Superior temporal gyrus (tissue), 1 donor: ENCODE data around the gene CXCR2.
A peak's percentile ranks its signal among the peaks of the same experiment; 100 is the strongest.
"Not testable (repeated sequence)": the region's sequence is repeated elsewhere in the genome, so short reads cannot be mapped to it uniquely, and the experiment has no call there.

Source experiments
- DNase-seq: peaks from one replicate; pipeline ENCODE4 v3.0.0-alpha.2; 2016; ENCODE audit errors: extremely low spot score

Gene CXCR2

DNA sequence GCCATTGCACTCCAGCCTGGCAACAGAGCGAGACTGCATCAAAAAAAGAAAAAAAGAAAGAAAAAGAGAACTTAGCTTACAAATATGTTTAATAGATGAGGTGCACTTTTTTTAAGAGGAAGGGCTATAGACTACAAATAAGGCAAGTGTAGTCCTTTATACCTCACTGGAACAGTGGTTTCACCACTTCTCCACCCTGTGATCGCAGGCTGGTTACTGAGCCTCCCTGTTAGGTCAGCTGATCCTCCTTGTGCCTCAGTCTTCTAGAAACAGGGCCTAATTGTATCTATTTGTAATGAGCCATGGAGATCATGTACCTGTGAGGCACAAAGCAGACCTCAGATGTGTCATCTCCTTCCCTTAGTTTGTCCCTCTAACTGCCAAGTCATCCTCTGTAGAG is 4.5 kb downstream of the CXCR2 start:
- no peak for DNase-seq

- DNase-seq = no peak
Measured at GRCh38 chr2:218130822-218131221, 5.0 kb downstream of the CXCR2 start.

DNA sequence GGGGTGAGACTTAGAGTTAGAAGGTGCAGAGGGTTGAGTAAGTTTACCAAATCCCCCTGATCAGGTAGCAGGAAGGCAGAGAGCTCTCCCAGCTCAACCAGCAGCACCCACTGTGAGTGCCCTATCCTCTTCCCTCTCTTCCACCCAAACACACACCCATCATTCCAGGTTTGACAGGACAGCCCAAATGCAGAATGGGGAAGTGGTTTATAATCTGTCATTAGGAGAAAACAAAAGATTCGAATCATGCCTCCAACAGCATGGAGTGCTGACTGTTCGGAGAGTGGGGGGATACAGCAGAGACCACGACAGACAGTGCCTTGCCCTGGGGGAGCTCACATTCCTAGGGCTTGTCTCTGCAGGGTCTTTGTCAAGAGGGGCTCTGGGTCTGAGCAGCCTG is 11.7 kb downstream of the CXCR2 start:
- no peak for DNase-seq

DNA sequence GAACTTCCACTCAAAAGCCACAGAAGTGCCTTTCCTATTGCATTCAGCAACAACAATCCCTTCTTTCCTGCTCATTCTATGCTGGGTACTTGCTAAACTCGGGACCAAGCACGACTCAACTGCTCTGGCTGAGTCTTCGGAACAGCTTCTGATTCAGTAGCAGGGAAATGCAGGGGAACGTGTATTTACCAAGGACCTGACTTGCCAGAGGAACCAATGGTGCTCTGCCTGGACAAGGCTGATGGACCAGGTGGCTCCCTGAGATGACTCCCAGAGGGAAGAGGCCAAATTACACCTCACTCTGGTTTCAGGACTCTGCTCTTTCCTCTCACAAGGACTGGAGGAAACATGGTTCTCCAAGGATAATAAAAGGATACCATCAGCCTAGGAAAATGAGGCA is 12.2 kb downstream of the CXCR2 start:
- DNase-seq = no peak

DNA sequence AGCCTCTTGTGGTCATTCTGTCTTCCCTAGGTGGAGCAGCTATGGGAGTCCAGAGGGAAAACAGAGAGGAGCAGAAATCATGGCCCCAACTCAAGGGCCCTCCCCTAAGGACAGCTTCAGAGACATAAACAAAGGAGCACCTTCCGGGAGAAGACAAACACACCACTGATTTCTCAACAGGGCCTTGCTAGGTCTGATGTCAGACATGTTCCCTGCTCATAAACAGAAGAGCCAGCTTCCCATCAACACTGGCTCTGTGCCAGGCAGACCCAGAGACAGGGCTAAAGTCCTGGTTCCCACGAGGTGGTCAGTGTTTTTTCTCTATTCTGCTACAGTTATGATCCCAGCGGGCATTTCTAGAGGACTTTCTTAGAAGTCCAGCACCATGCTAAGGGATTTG is 19.3 kb downstream of the CXCR2 start:
- DNase-seq = no peak

- DNase-seq = no peak
Measured at GRCh38 chr2:218146056-218146455, 20.2 kb downstream of the CXCR2 start.

GRCh38 chr2:218149098-218149497 is 23.3 kb downstream of the CXCR2 start:
- DNase-seq = no peak

DNA sequence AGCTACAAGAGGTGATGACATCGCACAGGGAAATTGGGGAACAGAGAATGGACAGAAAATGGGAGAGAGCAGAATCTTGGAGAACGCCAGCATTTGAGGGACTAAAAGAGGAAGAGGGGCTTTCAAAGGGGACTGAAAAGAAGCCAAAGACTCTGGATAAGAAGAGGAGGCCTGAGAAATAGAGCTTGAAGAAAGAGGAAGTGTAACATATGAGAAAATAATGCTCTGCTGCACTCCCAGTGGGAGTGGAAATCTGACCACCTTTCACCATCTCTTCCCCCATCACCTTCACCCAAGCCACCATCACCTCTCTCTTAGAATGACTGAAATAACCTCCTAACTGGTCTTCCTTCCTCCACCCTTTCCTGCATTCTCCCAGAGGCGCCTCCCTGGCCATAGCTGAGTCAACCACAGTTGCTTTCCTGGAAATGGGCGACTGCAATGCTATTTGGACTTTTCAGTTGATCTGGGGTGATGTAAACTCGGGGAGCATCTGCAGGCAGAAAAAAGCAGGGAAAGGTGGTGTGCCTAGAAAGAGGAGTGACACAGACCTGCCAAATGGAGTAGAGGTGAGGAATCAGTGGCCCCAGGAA is 24.1 kb downstream of the CXCR2 start:
- no peak for DNase-seq

GRCh38 chr2:218152172-218152571 is 26.3 kb downstream of the CXCR2 start:
- DNase-seq = no peak

GRCh38 chr2:218152777-218153176 is 26.9 kb downstream of the CXCR2 start:
- DNase-seq = no peak

- no peak for DNase-seq
Measured at GRCh38 chr2:218155953-218156479, 30.2 kb downstream of the CXCR2 start.

- no peak for DNase-seq
Measured at GRCh38 chr2:218161644-218162043, 35.8 kb downstream of the CXCR2 start.

GRCh38 chr2:218162814-218163213 is 37.0 kb downstream of the CXCR2 start:
- no peak for DNase-seq

DNA sequence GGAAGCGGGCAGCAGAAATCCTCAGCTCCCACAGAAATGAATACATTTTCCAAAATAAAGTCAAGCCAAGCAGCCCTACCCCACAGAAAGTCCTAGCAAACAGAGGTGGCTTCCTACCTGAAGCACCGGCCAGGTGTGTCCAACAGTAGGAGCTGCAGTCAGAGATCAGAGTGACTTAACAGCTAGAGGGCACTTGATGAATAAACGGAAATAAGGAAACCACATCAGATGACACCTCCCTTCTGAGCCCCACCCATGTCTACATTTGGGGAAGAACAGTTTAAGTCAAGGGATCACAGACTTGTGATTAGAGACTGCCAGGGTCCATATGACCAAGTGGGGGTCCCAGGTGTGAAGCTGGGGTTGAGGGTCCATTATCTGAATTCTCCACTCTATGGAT is 41.0 kb downstream of the CXCR2 start, which contains the start of gene CXCR1:
Gene CXCR1 (minus strand): TSS at position 172 of the 400 bp plus-strand sequence. CDS start 1,751 bp downstream, outside the sequence.
- DNase-seq = no peak

DNA sequence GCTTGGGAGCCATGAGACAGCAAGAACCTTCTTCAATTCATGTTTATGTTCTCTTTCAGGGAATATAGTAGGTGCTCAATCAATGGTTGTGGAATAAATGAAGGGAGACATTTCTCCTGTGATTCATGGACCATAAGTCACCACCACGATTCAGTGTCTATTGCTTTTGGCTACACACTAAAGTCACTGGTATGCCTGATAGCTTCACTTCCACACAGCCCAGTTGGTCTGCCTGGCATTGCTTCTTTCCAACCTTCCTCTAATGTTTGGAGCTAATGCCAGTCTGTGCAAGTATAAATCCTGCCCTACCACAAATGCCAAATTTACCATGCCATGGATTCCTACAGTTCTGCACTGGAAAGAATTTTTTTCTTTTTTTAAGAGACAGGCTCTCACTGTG is 42.2 kb downstream of the CXCR2 start:
- no peak for DNase-seq

DNA sequence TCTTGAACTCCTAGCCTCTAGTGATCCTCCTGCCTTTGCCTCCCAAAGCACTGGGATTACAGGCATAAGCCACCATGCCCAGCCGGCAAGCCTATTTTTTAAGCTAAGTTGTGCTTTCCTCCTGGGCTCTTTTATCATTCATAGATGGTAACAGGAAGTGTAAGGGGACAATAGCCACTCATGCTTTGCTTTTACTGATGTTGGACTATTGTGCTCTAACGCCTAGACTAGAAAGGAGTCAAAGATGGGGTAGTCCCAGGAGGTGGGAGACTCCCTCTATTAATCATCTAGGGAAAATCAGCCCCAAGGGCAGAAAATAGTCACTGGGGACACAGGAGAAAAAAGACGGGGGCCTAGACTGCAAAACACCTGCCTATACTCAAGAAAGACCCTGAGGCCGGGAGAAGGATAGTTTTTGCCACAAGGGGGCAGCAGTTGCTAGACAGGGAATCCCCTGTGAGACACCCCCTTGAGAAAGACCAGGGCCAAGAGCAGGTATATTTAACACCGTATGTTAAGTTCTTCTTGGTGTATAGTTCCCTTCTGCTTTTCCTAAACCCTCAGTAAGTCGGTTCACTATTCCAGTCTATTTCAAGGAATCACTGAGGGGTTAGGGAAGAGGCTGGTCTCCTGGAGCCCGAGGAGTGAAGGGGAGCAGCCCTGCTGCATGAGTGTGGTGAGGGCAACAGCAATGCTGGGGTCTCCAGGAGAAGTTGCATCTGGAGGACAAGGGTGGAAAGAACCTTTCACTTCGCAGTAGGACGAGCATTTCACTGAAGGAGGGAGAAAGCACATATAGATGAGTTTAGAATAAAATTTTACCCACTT is 43.0 kb downstream of the CXCR2 start:
- DNase-seq = peak; percentile 25

DNA sequence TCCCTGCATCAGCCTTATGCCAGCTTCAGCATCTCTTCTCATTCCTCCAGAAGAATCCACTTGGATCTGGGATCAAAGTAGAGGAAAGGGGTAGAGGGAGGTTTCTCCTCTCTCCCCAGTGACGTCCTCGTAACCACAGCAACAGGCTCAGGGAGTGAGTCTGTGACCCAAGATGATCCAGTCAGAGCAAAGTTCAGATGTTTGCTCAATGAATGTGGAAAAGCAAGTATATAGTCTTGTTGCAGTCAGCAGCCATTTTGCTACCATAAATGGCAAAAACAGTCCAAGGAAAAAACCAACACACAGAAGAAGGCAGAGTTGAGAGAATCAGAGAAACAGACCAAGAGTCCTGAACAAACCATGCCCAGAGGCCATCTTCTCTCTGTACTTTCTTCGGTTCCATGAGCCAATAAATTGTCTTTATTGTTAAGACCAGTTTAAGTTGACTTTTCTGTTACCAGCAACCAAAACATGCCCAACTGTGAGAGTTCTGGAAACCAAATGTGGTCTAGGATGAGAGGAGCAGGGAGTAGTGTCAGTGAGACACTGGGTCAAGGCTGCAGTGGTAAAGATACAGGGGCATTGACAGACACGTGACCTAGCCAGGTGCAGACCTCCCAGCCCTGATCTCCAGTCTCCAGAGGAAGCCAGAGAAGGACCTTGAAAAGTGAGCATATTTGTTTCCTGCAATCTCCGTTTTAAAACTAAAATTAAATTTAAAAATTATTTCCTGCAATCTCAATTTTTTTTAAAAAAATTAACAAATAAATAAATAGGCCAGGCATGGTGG is 44.1 kb downstream of the CXCR2 start:
- no peak for DNase-seq

- not testable (repeated sequence) for DNase-seq
Measured at GRCh38 chr2:218171744-218172143, 45.9 kb downstream of the CXCR2 start.

DNA sequence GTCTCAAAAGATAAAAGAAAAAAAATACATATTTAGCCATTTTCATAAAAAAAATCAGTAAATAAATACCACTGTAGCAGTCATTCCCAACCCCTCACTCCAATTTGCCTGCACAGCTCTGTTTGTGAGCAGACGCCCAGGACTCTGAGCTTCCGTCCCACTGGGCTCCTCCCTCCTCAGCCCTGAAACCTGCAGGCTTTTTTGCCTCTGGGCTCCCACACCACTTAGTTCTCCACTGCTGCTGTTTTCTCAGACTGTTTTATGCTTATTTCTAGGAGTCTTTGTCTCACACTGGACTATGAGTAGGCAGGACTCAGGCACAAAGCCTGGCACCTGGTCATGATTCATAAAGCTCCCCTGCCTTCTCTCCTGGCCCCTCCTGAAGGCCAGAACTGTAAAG is 47.0 kb downstream of the CXCR2 start:
- no peak for DNase-seq

DNA sequence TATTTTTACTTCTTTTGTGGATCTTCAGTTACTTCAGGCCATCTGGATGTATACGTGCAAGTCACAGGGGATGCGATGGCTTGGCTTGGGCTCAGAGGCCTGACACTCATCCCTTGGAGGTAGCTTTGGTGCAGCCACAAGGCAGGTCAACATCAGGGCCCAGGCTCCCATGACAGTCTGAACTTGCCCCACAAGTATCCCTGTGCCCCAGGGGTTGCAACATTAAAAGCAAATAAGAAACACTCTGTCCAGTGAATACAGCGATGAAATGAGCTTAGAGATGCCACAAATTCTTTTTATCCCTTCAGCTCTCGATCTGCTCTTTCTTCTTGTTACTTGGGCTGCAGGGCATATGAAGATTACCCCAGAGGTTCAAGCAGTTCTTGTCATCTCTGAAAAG is 54.0 kb downstream of the CXCR2 start:
- DNase-seq = no peak

GRCh38 chr2:218180467-218181114 is 54.8 kb downstream of the CXCR2 start:
- DNase-seq = no peak

- DNase-seq = no peak
Measured at GRCh38 chr2:218184331-218184730, 58.5 kb downstream of the CXCR2 start.
